IMR-90 (cell line): Measurements from ENCODE around the gene SLC4A9. TPM values are rescaled to one million over a fixed set of nuclear protein-coding genes. Genes with fewer than 3 reads are reported as not detected.

Source experiments
- ATAC-seq: fragments of 200-7000 bp; cut with Tn5 transposase; 2 replicates; pipeline ENCODE4 v1.9.1; 2020; ENCODE audit warnings: low read depth, mild to moderate bottlenecking, moderate library complexity
- BruUV-seq: library from RNA; stranded (reverse); fragments of 400-500 nt; replicated peaks from 2 replicates; lab custom pipeline; 2021; lab: Mats Ljungman, UMichigan
- CTCF ChIA-PET: fragments of 300-600 bp; formaldehyde crosslinking; extraction: SDS; loops from one replicate; lab custom pipeline; 2021; ENCODE audit warnings: antibody characterized with exemption; lab: Yijun Ruan, JAX
- POLR2A ChIA-PET: fragments of 300-600 bp; sonication (Branson Sonifier 250); formaldehyde crosslinking; loops from one replicate; lab custom pipeline; 2022; ENCODE audit warnings: antibody characterized with exemption; ENCODE audit not compliant: unreplicated experiment; lab: Charles Lee
- DNase-seq: peaks from one replicate; pipeline ENCODE4 v3.0.0; 2013
- H2AFZ ChIP-seq: replicated peaks from 2 replicates; pipeline ENCODE3; 2013; ENCODE audit warnings: low read length, mild to moderate bottlenecking; ENCODE audit not compliant: poor library complexity
- H2AK5ac ChIP-seq: 2 replicates; pipeline ENCODE4 v1.6.1; 2013; ENCODE audit warnings: low read depth, low read length, inconsistent platforms
- H2AK9ac ChIP-seq: replicated peaks from 2 replicates; pipeline ENCODE3; 2013; ENCODE audit warnings: mild to moderate bottlenecking, low read depth, low read length, moderate library complexity; ENCODE audit not compliant: poor library complexity
- H2BK120ac ChIP-seq: 2 replicates; pipeline ENCODE4 v1.6.1; 2013; ENCODE audit warnings: low read depth, low read length, inconsistent platforms
- H2BK15ac ChIP-seq: 3 replicates; pipeline ENCODE4 v1.6.1; 2013; ENCODE audit warnings: low read depth, low read length, inconsistent platforms
- H2BK20ac ChIP-seq: 2 replicates; pipeline ENCODE4 v1.6.1; 2013; ENCODE audit warnings: low read depth, mild to moderate bottlenecking, inconsistent platforms, low read length, moderate library complexity
- H2BK5ac ChIP-seq: 2 replicates; pipeline ENCODE4 v1.6.1; 2013; ENCODE audit warnings: mild to moderate bottlenecking, low read depth, low read length, inconsistent platforms; ENCODE audit not compliant: poor library complexity, severe bottlenecking
- H3K14ac ChIP-seq: replicated peaks from 2 replicates; pipeline ENCODE4 v1.6.1; 2013; ENCODE audit warnings: low read depth, low read length, inconsistent platforms
- H3K18ac ChIP-seq: 2 replicates; pipeline ENCODE4 v1.6.1; 2013; ENCODE audit warnings: low read depth, low read length, control low read depth
- H3K23ac ChIP-seq: 2 replicates; pipeline ENCODE4 v1.6.1; 2013; ENCODE audit warnings: low read depth, low read length, inconsistent platforms
- H3K27ac ChIP-seq: 2 replicates; pipeline ENCODE4 v1.5.1; 2013; ENCODE audit warnings: mild to moderate bottlenecking, control low read depth, low read length; ENCODE audit not compliant: insufficient read depth
- H3K27me3 ChIP-seq: 2 replicates; pipeline ENCODE4 v1.6.1; 2013; ENCODE audit warnings: low read length; ENCODE audit not compliant: control insufficient read depth, insufficient read depth
- H3K36me3 ChIP-seq: 2 replicates; pipeline ENCODE4 v1.6.1; 2013; ENCODE audit warnings: low read length, mixed read lengths; ENCODE audit not compliant: control insufficient read depth, insufficient read depth
- H3K4ac ChIP-seq: 2 replicates; pipeline ENCODE4 v1.6.1; 2013; ENCODE audit warnings: low read depth, low read length, inconsistent platforms
- H3K4me1 ChIP-seq: 2 replicates; pipeline ENCODE4 v1.6.1; 2013; ENCODE audit warnings: low read length, mixed read lengths; ENCODE audit not compliant: control insufficient read depth, insufficient read depth
- H3K4me2 ChIP-seq: 2 replicates; pipeline ENCODE4 v1.6.1; 2013; ENCODE audit warnings: low read depth, mild to moderate bottlenecking, control low read depth, low read length, moderate library complexity
- H3K4me3 ChIP-seq: 2 replicates; pipeline ENCODE4 v1.5.1; 2013; ENCODE audit warnings: low read depth, mild to moderate bottlenecking, control low read depth, low read length, moderate library complexity; ENCODE audit not compliant: insufficient read depth
- H3K56ac ChIP-seq: 2 replicates; pipeline ENCODE4 v1.6.1; 2013; ENCODE audit warnings: low read length, inconsistent platforms; ENCODE audit not compliant: insufficient read depth; ENCODE audit errors: extremely low read depth
- H3K79me1 ChIP-seq, 2 experiments: 2 replicates each; pipeline ENCODE4 v1.6.1; 2013; ENCODE audit warnings: low read length in 2 of 2, inconsistent platforms in 1 of 2, low read depth in 1 of 2
- H3K9ac ChIP-seq: 2 replicates; pipeline ENCODE4 v1.6.1; 2013; ENCODE audit warnings: low read depth, low read length, control low read depth
- H3K9me1 ChIP-seq: 2 replicates; pipeline ENCODE4 v1.6.1; 2013; ENCODE audit warnings: low read length, inconsistent platforms; ENCODE audit not compliant: insufficient read depth
- H3K9me3 ChIP-seq: 2 replicates; pipeline ENCODE4 v1.6.1; 2013; ENCODE audit warnings: low read length; ENCODE audit not compliant: control insufficient read depth, insufficient read depth
- H4K20me1 ChIP-seq: 2 replicates; pipeline ENCODE4 v1.6.1; 2013; ENCODE audit warnings: low read length, inconsistent platforms; ENCODE audit not compliant: insufficient read depth
- H4K5ac ChIP-seq: 2 replicates; pipeline ENCODE4 v1.6.1; 2013; ENCODE audit warnings: mild to moderate bottlenecking, low read depth, low read length, control low read depth
- H4K8ac ChIP-seq, 2 experiments: 2 replicates each; pipeline ENCODE4 v1.6.1; 2013; ENCODE audit warnings: low read depth in 2 of 2, low read length in 2 of 2, control low read depth in 1 of 2, inconsistent platforms in 1 of 2
- H4K91ac ChIP-seq: 2 replicates; pipeline ENCODE4 v1.6.1; 2013; ENCODE audit warnings: low read depth, low read length, inconsistent platforms; ENCODE audit not compliant: insufficient read depth
- BHLHE40 ChIP-seq: fragments of 150-350 bp; IDR thresholded peaks from 2 replicates; pipeline ENCODE4 v1.6.1; 2016; ENCODE audit warnings: mild to moderate bottlenecking, low read depth, low read length
- CEBPB ChIP-seq: IDR thresholded peaks from 2 replicates; pipeline ENCODE4 v1.6.1; 2012; ENCODE audit warnings: low read depth, low read length, improper control_type of control experiment
- MAFK ChIP-seq: IDR thresholded peaks from 2 replicates; pipeline ENCODE4 v1.6.1; 2012; ENCODE audit warnings: low read depth, low read length, improper control_type of control experiment
- NFE2L2 ChIP-seq: fragments of 150-350 bp; IDR thresholded peaks from 2 replicates; pipeline ENCODE4 v1.6.1; 2016; ENCODE audit warnings: low read depth, mild to moderate bottlenecking, low read length
- SMC3 ChIP-seq: fragments of 150-350 bp; IDR thresholded peaks from 2 replicates; pipeline ENCODE4 v1.6.1; 2016; ENCODE audit warnings: low read depth, mild to moderate bottlenecking, antibody characterized with exemption, low read length, moderate library complexity
- WGBS, 2 experiments: methylation state at CpG; one replicate each; pipeline versions ENCODE4 v1.1.5 to v1.1.7; 2013; ENCODE audit warnings: missing lambda C conversion rate in 2 of 2; ENCODE audit not compliant: insufficient read length in 1 of 2; ENCODE audit errors: extremely low coverage in 2 of 2; 5-methylcytosine and 5-hydroxymethylcytosine counted together
- dilution Hi-C: fragments of 300-500 bp; cut with HindIII; formaldehyde crosslinking; loops from one replicate; pipeline ENCODE4 v1.14.3; 2018; ENCODE audit warnings: low sequenced_read_pairs; ENCODE audit not compliant: unreplicated experiment
- in situ Hi-C: fragments of 300-500 bp; cut with MboI; formaldehyde crosslinking; loops from 3 replicates; pipeline ENCODE4 v1.14.3; 2019; ENCODE audit warnings: low sequenced_read_pairs, inconsistent platforms, mixed read lengths
- intact Hi-C: fragments of 100-400 bp; cut with micrococcal nuclease; formaldehyde crosslinking; loops from 2 replicates; pipeline ENCODE4 v1.10.0; 2022
- polyA plus RNA-seq, 3 experiments: library from polyadenylated mRNA; depleted of rRNA; stranded (reverse); fragments of >200 nt; gene quantifications; 2 replicates each; pipeline ENCODE4 v1.2.3, GENCODE V29; 2012; ENCODE audit warnings: low replicate concordance in 1 of 3
- total RNA-seq: library from RNA; depleted of rRNA; stranded (reverse); fragments of >200 nt; gene quantifications from 2 replicates; pipeline ENCODE4 v1.2.3, GENCODE V29; 2012

SLC4A9 gene
- total and polyA plus RNA-seq, 2 of the 4 experiments (the other 2 are of a cell fraction) = not detected

GRCh38 chr5:140341591-140341990 is 18.4 kb upstream of the SLC4A9 start:
- peaks cover 9% of the 10 kb centered on the region; the same call in 1 of the 2 replicates for H4K20me1 ChIP-seq
- no peak overlapping the region for H2BK20ac ChIP-seq

More at GRCh38 chr5:140341591-140341990, 18.4 kb upstream of the SLC4A9 start:
- Histone ChIP-seq H2BK15ac (no peak overlapping the region), H3K36me3 (peaks cover 6% of the 10 kb centered on the region; the same call in 1 of the 2 replicates), H3K79me1 (peaks cover 37 to 79% of the 10 kb centered on the region in 2 experiments), H3K18ac (no peak overlapping the region), H4K8ac (no peak overlapping the region), H3K23ac (no peak overlapping the region), H3K9me1 (peaks cover 19% of the 10 kb centered on the region), H3K4me1 (peaks cover 17% of the 10 kb centered on the region), H3K4ac (no peak overlapping the region), H4K91ac (no peak overlapping the region), H3K27me3 (no peaks in the 10 kb centered on the region), H3K56ac (no peak overlapping the region), H2AK9ac (peak overlapping the region; percentile 62), H2AFZ (no peak overlapping the region), H3K9ac (no peak overlapping the region), H3K4me2 (no peak overlapping the region), H4K5ac (no peak overlapping the region), H2BK120ac (no peak overlapping the region), H2AK5ac (no peak overlapping the region), H3K27ac (no peak overlapping the region), H3K9me3 (no peaks in the 10 kb centered on the region), H3K14ac (no peak overlapping the region), H3K4me3 (no peak overlapping the region), H2BK5ac (no peak overlapping the region)
- TF ChIP-seq CEBPB = no peak
- TF ChIP-seq MAFK = no peak
- no peak for TF ChIP-seq SMC3
- TF ChIP-seq BHLHE40 = no peak
- TF ChIP-seq NFE2L2 = no peak
- no CpG with 5 or more reads among the region's 5 CpGs for WGBS, 2 experiments
- ATAC-seq (no peak), DNase-seq (no peak)
- intact Hi-C loops (no loop called here), dilution Hi-C loops (no loop called here), in situ Hi-C loops (no loop called here)
- CTCF ChIA-PET = interaction anchor here (0.7 to 1.3 kb wide), 2 partner anchors 10 to 40 kb away, joined by 3 read pairs; no protein-coding TSS in a partner anchor
- POLR2A ChIA-PET = no interaction called here
- no TSS peak for BruUV-seq
